Esophagus squamous epithelium (tissue), 4 donors: Measurements from ENCODE around the gene MYOM3.

ENCODE experiments used
- POLR2A ChIP-seq, 4 donors: fragments of 450-650 bp; IDR thresholded peaks; one replicate each; pipeline ENCODE4 v1.6.1; 2017; ENCODE audit warnings: antibody characterized with exemption in 4 of 4, mild to moderate bottlenecking in 4 of 4, moderate library complexity in 3 of 4
- TF ChIP-seq, protein P1 (sequence below), 6 experiments: fragments of 450-650 bp in 4 of 6; fragments of 200-600 bp in 2 of 6; sonication (generic) in 2 of 6; IDR thresholded peaks; one replicate each; pipeline ENCODE4 v1.5.1; 2016 to 2019; ENCODE audit warnings: antibody characterized with exemption in 6 of 6, mild to moderate bottlenecking in 4 of 6, moderate library complexity in 4 of 6

- TF ChIP-seq, protein P1, sequence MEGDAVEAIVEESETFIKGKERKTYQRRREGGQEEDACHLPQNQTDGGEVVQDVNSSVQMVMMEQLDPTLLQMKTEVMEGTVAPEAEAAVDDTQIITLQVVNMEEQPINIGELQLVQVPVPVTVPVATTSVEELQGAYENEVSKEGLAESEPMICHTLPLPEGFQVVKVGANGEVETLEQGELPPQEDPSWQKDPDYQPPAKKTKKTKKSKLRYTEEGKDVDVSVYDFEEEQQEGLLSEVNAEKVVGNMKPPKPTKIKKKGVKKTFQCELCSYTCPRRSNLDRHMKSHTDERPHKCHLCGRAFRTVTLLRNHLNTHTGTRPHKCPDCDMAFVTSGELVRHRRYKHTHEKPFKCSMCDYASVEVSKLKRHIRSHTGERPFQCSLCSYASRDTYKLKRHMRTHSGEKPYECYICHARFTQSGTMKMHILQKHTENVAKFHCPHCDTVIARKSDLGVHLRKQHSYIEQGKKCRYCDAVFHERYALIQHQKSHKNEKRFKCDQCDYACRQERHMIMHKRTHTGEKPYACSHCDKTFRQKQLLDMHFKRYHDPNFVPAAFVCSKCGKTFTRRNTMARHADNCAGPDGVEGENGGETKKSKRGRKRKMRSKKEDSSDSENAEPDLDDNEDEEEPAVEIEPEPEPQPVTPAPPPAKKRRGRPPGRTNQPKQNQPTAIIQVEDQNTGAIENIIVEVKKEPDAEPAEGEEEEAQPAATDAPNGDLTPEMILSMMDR (IDR thresholded peaks at IDR 0.05), result no peak
- TF ChIP-seq POLR2A (IDR thresholded peaks at IDR 0.05), result no peak
Observed at GRCh38 chr1:24127134-24127800, 15.3 kb upstream of the MYOM3 start.
